GM23338 (cell line): ENCODE data around the gene WNT6. TPM values are rescaled to one million over a fixed set of nuclear protein-coding genes. Genes with fewer than 3 reads are reported as not detected.

Experiments
- ATAC-seq: fragments of 200-7000 bp; cut with Tn5 transposase; 3 replicates; pipeline ENCODE4 v1.9.1; 2020
- DNase-seq: peaks from one replicate; pipeline ENCODE4 v3.0.0-alpha.2; 2015; ENCODE audit warnings: low spot score
- H2AFZ ChIP-seq: fragments of 200-600 bp; sonication (generic); 2 replicates; pipeline ENCODE4 v1.8.0; 2016; ENCODE audit warnings: antibody characterized with exemption, mild to moderate bottlenecking, moderate library complexity
- H3F3A ChIP-seq: fragments of 200-600 bp; sonication (generic); replicated peaks from 2 replicates; pipeline ENCODE4 v1.8.0; 2017; ENCODE audit warnings: antibody characterized with exemption, mixed run types, low read depth
- H3K27ac ChIP-seq: fragments of 200-600 bp; sonication (generic); 2 replicates; pipeline ENCODE4 v1.6.1; 2016; ENCODE audit warnings: low read depth
- H3K27me3 ChIP-seq: fragments of 200-600 bp; sonication (generic); 2 replicates; pipeline ENCODE4 v1.8.0; 2016; ENCODE audit warnings: mild to moderate bottlenecking, mixed run types, moderate library complexity; ENCODE audit not compliant: insufficient read depth
- H3K36me3 ChIP-seq: fragments of 200-600 bp; sonication (generic); 2 replicates; pipeline ENCODE4 v1.8.0; 2016; ENCODE audit warnings: mild to moderate bottlenecking; ENCODE audit not compliant: insufficient read depth
- H3K4me1 ChIP-seq: fragments of 200-600 bp; sonication (generic); 2 replicates; pipeline ENCODE4 v1.8.0; 2016; ENCODE audit warnings: mild to moderate bottlenecking, moderate library complexity; ENCODE audit not compliant: insufficient read depth
- H3K4me2 ChIP-seq: fragments of 200-600 bp; sonication (generic); 2 replicates; pipeline ENCODE4 v1.7.1; 2017; ENCODE audit warnings: mixed run types
- H3K4me3 ChIP-seq: fragments of 200-600 bp; sonication (generic); 2 replicates; pipeline ENCODE4 v1.6.1; 2016; ENCODE audit warnings: mixed run types
- H3K79me2 ChIP-seq: fragments of 200-600 bp; sonication (generic); replicated peaks from 2 replicates; pipeline ENCODE4 v1.8.0; 2017; ENCODE audit warnings: mild to moderate bottlenecking; ENCODE audit not compliant: insufficient read depth
- H3K9me2 ChIP-seq: fragments of 200-600 bp; sonication (generic); 2 replicates; pipeline ENCODE4 v1.8.0; 2017; ENCODE audit not compliant: insufficient read depth
- H4K20me1 ChIP-seq: fragments of 200-600 bp; sonication (generic); replicated peaks from 2 replicates; pipeline ENCODE4 v1.8.0; 2017; ENCODE audit warnings: mild to moderate bottlenecking; ENCODE audit not compliant: insufficient read depth
- H3K27ac Mint-ChIP-seq: 2 replicates; pipeline ENCODE4 v1.8.0; 2020; ENCODE audit warnings: inconsistent platforms, mild to moderate bottlenecking, moderate library complexity, mixed read lengths
- H3K27me3 Mint-ChIP-seq: 3 replicates; pipeline ENCODE4 v1.8.0; 2022; ENCODE audit warnings: low read depth, mild to moderate bottlenecking, moderate library complexity, mixed read lengths, inconsistent platforms; ENCODE audit not compliant: insufficient read depth, poor library complexity
- H3K36me3 Mint-ChIP-seq: 3 replicates; pipeline ENCODE4 v1.8.0; 2021; ENCODE audit warnings: low read depth, mild to moderate bottlenecking, inconsistent platforms, moderate library complexity, mixed read lengths
- H3K4me1 Mint-ChIP-seq: 3 replicates; pipeline ENCODE4 v1.8.0; 2020; ENCODE audit warnings: mild to moderate bottlenecking, inconsistent platforms, mixed read lengths
- H3K4me3 Mint-ChIP-seq: 3 replicates; pipeline ENCODE4 v1.8.0; 2021; ENCODE audit warnings: moderate library complexity, mild to moderate bottlenecking, inconsistent platforms, mixed read lengths
- H3K9me3 Mint-ChIP-seq: 3 replicates; pipeline ENCODE4 v1.8.0; 2020; ENCODE audit warnings: moderate library complexity, mild to moderate bottlenecking, inconsistent platforms, mixed read lengths
- CTCF ChIP-seq, 2 experiments: fragments of 200-600 bp in 1 of 2; sonication (generic) in 1 of 2; conservative IDR thresholded peaks; 2 replicates each; pipeline versions ENCODE4 v1.5.1 to v1.6.1; 2016 to 2017; ENCODE audit warnings: antibody characterized with exemption in 2 of 2, low read depth in 2 of 2, mild to moderate bottlenecking in 2 of 2, moderate library complexity in 1 of 2
- EZH2 ChIP-seq: fragments of 200-600 bp; sonication (generic); IDR thresholded peaks from one replicate; pipeline ENCODE4 v1.8.0; 2017; ENCODE audit warnings: antibody characterized with exemption, mild to moderate bottlenecking, low read depth; ENCODE audit not compliant: unreplicated experiment
- POLR2AphosphoS5 ChIP-seq: IDR thresholded peaks from 2 replicates; pipeline ENCODE4 v1.6.1; 2016; ENCODE audit warnings: antibody characterized with exemption, low read depth
- REST ChIP-seq: IDR thresholded peaks from one replicate; pipeline ENCODE4 v1.6.1; 2018; ENCODE audit warnings: antibody characterized with exemption; ENCODE audit not compliant: unreplicated experiment
- polyA plus RNA-seq: library from polyadenylated mRNA; unstranded; fragments of >200 nt; fragmentation: Nextera tagmentation; extraction: Ambion mirVana; gene quantifications from 2 replicates; pipeline ENCODE4 v1.2.1, GENCODE V29; 2016
- total RNA-seq: library from RNA; depleted of rRNA; stranded (reverse); fragments of >200 nt; shearing (Covaris generic); gene quantifications from 2 replicates; pipeline ENCODE4 v1.2.3, GENCODE V29; 2014

Gene WNT6
- total and polyA plus RNA-seq, 2 experiments from 2014 or later: not detected

GRCh38 chr2:218861645-218862318, 2.2 kb downstream of the WNT6 start:
- no peak overlapping the region for H3K4me3 Mint-ChIP-seq

More at GRCh38 chr2:218861645-218862318, 2.2 kb downstream of the WNT6 start:
- Histone ChIP-seq H3K36me3 (no peaks in the 10 kb centered on the region; the same call in 1 of the 2 replicates), H2AFZ (no peak overlapping the region), H3F3A (0 out of 2 replicates have a peak, but pooled peaks cover 14% of the 10 kb centered on the region), H4K20me1 (peaks cover 7% of the 10 kb centered on the region), H3K4me3 (no peak overlapping the region; the same call in 1 of the 2 replicates), H3K27me3 (peaks cover 96% of the 10 kb centered on the region), H3K79me2 (no peaks in the 10 kb centered on the region), H3K27ac (no peak overlapping the region), H3K9me2 (no peaks in the 10 kb centered on the region), H3K4me1 (peaks cover 28% of the 10 kb centered on the region), H3K4me2 (peak overlapping the region; percentile 28)
- Mint-ChIP-seq H3K9me3 (no peaks in the 10 kb centered on the region; the same call in 2 of the 3 replicates), H3K27ac (no peak overlapping the region), H3K4me1 (peaks cover 36% of the 10 kb centered on the region), H3K36me3 (no peaks in the 10 kb centered on the region), H3K27me3 (peaks cover 93% of the 10 kb centered on the region)
- DNase-seq (no peak), ATAC-seq (no peak)
- TF ChIP-seq REST (no peak), POLR2AphosphoS5 (no peak), EZH2 (peak; percentile 54), CTCF (conservative IDR thresholded peaks at IDR 0.05; ENCODE audit: low read depth in 2 of 2) (no peak)
